Esophagus squamous epithelium (tissue), 5 donors: Measurements from ENCODE around the gene CELF1. TPM values are rescaled to one million over a fixed set of nuclear protein-coding genes. Genes with fewer than 3 reads are reported as not detected.

Experiments used
- DNase-seq: peaks from one replicate; lab custom pipeline; 2025; lab: John Stamatoyannopoulos, UW
- H3K27ac ChIP-seq, 4 donors: fragments of 200-600 bp; sonication (generic); one replicate each; pipeline ENCODE4 v1.5.1; 2016 to 2019; ENCODE audit warnings: mild to moderate bottlenecking in 1 of 4
- H3K27me3 ChIP-seq, 4 donors: fragments of 200-600 bp; sonication (generic); 1 replicate in 3 of 4; 2 replicates in 1 of 4; pipeline versions ENCODE4 v1.5.1 to v1.6.0; 2017 to 2021; ENCODE audit warnings: antibody characterized with exemption in 1 of 4
- H3K36me3 ChIP-seq, 3 donors: fragments of 200-600 bp; sonication (generic); one replicate each; pipeline ENCODE4 v1.5.1; 2016 to 2019
- H3K4me1 ChIP-seq, 3 donors: fragments of 200-600 bp; sonication (generic); one replicate each; pipeline ENCODE4 v1.5.1; 2017 to 2019
- H3K4me3 ChIP-seq, 4 donors: fragments of 200-600 bp; sonication (generic); 1 replicate in 3 of 4; 2 replicates in 1 of 4; pipeline ENCODE4 v1.5.1; 2016 to 2019; ENCODE audit warnings: mild to moderate bottlenecking in 2 of 4, moderate library complexity in 1 of 4
- H3K9me3 ChIP-seq, 3 donors: fragments of 200-600 bp; sonication (generic); one replicate each; pipeline ENCODE4 v1.5.1; 2016 to 2019
- CTCF ChIP-seq, 6 experiments: fragments of 450-650 bp in 4 of 6; fragments of 200-600 bp in 2 of 6; sonication (generic) in 2 of 6; IDR thresholded peaks; one replicate each; pipeline ENCODE4 v1.5.1; 2016 to 2019; ENCODE audit warnings: antibody characterized with exemption in 6 of 6, mild to moderate bottlenecking in 4 of 6, moderate library complexity in 4 of 6
- POLR2A ChIP-seq, 4 donors: fragments of 450-650 bp; IDR thresholded peaks; one replicate each; pipeline ENCODE4 v1.6.1; 2017; ENCODE audit warnings: antibody characterized with exemption in 4 of 4, mild to moderate bottlenecking in 4 of 4, moderate library complexity in 3 of 4
- WGBS, 2 donors: methylation state at CpG; one replicate each; pipeline ENCODE4 v1.1.5; 2018; 5-methylcytosine and 5-hydroxymethylcytosine counted together
- intact Hi-C: fragments of 100-400 bp; cut with DNase I; formaldehyde crosslinking; loops from one replicate; pipeline ENCODE4 v1.15.0; 2022
- total RNA-seq, 4 donors: library from RNA; depleted of rRNA; stranded (reverse); fragments of >200 nt; gene quantifications; one replicate each; pipeline ENCODE4 v1.1.0, GENCODE V29; 2016
- donor health status: DM: yes; HTN: yes; CAD: no.

The CELF1 gene
- total RNA-seq, 4 donors from 2014 or later, result 50.4 to 88.9 (median 64.1) TPM

GRCh38 chr11:47570651-47571356 is 17.9 kb upstream of the CELF1 start:
- intact Hi-C loops, result no loop called here
- H3K27ac ChIP-seq, result no peak overlapping the region
- WGBS, 2 donors, result 75 to 78% methylated on average over 3 of the region's 3 CpGs

DNA sequence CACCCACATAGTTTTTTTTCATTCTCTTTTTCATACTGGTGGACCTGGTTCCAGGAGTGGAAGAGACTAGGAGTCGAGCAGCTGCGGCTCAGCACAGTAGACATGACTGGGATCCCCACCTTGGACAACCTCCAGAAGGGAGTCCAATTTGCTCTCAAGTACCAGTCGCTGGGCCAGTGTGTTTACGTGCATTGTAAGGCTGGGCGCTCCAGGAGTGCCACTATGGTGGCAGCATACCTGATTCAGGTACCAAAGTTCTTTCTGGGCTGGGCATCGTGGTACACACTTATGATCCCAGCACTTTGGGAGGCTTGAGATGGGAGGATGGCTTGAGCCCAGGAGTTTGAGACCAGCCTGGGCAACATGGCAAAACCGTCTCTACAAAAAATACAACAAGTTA is 16.7 kb upstream of the CELF1 start:
- 88 to 100% methylated on average over 2 to 4 of the region's 7 CpGs for WGBS, 2 donors
- Histone ChIP-seq H3K9me3 (no peaks in the 10 kb centered on the region), H3K4me1 (peaks cover 4 to 43% (median 5%) of the 10 kb centered on the region in 3 donors), H3K27me3 (no peaks in the 10 kb centered on the region), H3K36me3 (peaks cover 4 to 67% (median 15%) of the 10 kb centered on the region in 3 donors), H3K27ac (no peak overlapping the region), H3K4me3 (no peak overlapping the region)
- intact Hi-C loops, result no loop called here
- DNase-seq, result no peak
- TF ChIP-seq CTCF (IDR thresholded peaks at IDR 0.05) (no peak), POLR2A (IDR thresholded peaks at IDR 0.05) (no peak)

More at GRCh38 chr11:47570651-47571356, 17.9 kb upstream of the CELF1 start:
- no peak for TF ChIP-seq POLR2A (IDR thresholded peaks at IDR 0.05)
- TF ChIP-seq CTCF (IDR thresholded peaks at IDR 0.05), result no peak
- H3K27me3 ChIP-seq, result no peaks in the 10 kb centered on the region
- no peaks in the 10 kb centered on the region for H3K9me3 ChIP-seq
- peaks cover 0 to 36% (median 0%) of the 10 kb centered on the region in 3 donors for H3K4me1 ChIP-seq
- DNase-seq, result no peak
- peaks cover 8 to 78% (median 15%) of the 10 kb centered on the region in 3 donors for H3K36me3 ChIP-seq
- H3K4me3 ChIP-seq, result no peak overlapping the region

GRCh38 chr11:47566149-47566698 is 13.3 kb upstream of the CELF1 start:
- Histone ChIP-seq H3K4me1 (peaks cover 4 to 29% (median 8%) of the 10 kb centered on the region in 3 donors), H3K27ac (peak overlapping the region; percentile 85 to 90 (median 88)), H3K9me3 (no peaks in the 10 kb centered on the region), H3K36me3 (peaks cover 0 to 33% (median 0%) of the 10 kb centered on the region in 3 donors), H3K4me3 (peak overlapping the region; percentile 66 to 96 (median 79)), H3K27me3 (no peaks in the 10 kb centered on the region)
- TF ChIP-seq POLR2A (IDR thresholded peaks at IDR 0.05) (no peak), CTCF (IDR thresholded peaks at IDR 0.05) (no peak)
- WGBS, 2 donors, result 30 to 52% methylated on average over 8 to 12 of the region's 17 CpGs
- intact Hi-C loops, result no loop called here
- DNase-seq, result no peak

- TF ChIP-seq POLR2A (IDR thresholded peaks at IDR 0.05) (peak in 2 of 4 donors; percentile 64 to 68), CTCF (IDR thresholded peaks at IDR 0.05) (no peak)
- Histone ChIP-seq H3K9me3 (no peaks in the 10 kb centered on the region), H3K4me1 (peaks cover 4 to 25% (median 8%) of the 10 kb centered on the region in 3 donors), H3K4me3 (peak within 1 kb of the TSS; percentile 66 to 96 (median 79)), H3K27me3 (no peaks in the 10 kb centered on the region), H3K27ac (peak within 1 kb of the TSS; percentile 85 to 90 (median 88)), H3K36me3 (peaks cover 0 to 26% (median 0%) of the 10 kb centered on the region in 3 donors)
- intact Hi-C loops, result no loop called here
- DNase-seq, result no peak
- WGBS, 2 donors, result 0% methylated on average over 32 of the region's 86 CpGs; no CpG with 5 or more reads in 1 of the 2 donors
Measured at GRCh38 chr11:47565340-47566148, 12.6 kb upstream of the CELF1 start, which contains the start of gene PTPMT1. Gene PTPMT1 (plus strand): TSS chr11:47565599. CDS start chr11:47565623, 24 bp downstream.
